Nephron progenitor cell (in vitro differentiated cells): ENCODE data around the gene ERH.

Experiments
- DNase-seq: peaks from one replicate; pipeline ENCODE4 v3.0.0; 2021
- H3K27ac Mint-ChIP-seq: 2 replicates; pipeline ENCODE4 v1.8.0; 2021; ENCODE audit warnings: mild to moderate bottlenecking, moderate library complexity, mixed read lengths
- H3K27me3 Mint-ChIP-seq: 2 replicates; pipeline ENCODE4 v1.8.0; 2021; ENCODE audit warnings: mild to moderate bottlenecking, low read depth, mixed read lengths; ENCODE audit not compliant: poor library complexity
- H3K36me3 Mint-ChIP-seq: 2 replicates; pipeline ENCODE4 v1.8.0; 2021; ENCODE audit warnings: low read depth, mixed read lengths
- H3K4me1 Mint-ChIP-seq: 2 replicates; pipeline ENCODE4 v1.8.0; 2021; ENCODE audit warnings: mixed read lengths
- H3K4me3 Mint-ChIP-seq: 2 replicates; pipeline ENCODE4 v1.8.0; 2021; ENCODE audit warnings: mild to moderate bottlenecking, moderate library complexity, mixed read lengths
- H3K9me3 Mint-ChIP-seq: 2 replicates; pipeline ENCODE4 v1.8.0; 2021; ENCODE audit warnings: mild to moderate bottlenecking, moderate library complexity, mixed read lengths
- CTCF ChIP-seq: fragments of 200-600 bp; sonication (generic); IDR thresholded peaks from 2 replicates; pipeline ENCODE4 v1.5.0; 2021; ENCODE audit warnings: antibody characterized with exemption

ERH gene

DNA sequence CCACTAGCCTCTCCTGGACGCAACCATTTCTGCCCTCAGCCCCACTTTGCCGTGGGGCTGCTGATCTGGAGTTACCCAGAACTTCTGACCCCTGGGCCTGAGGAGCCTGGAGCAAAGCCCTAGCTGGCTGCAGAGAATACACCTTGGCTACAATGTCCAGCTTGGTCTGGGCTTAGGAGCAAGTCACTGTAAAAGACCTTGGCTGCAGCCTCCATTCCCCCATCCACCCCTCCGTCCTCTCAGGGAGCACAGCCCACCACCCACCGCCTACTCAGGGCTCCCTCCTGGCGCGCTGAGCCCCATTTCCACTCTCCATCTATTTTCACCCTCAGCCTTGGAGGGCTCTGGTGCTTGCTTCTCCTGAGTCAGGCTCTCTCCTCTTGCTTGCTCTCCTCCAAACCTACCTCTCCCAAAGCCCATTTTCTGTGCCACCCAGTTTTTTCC is 42.9 kb downstream of the ERH start:
- Mint-ChIP-seq H3K4me3 (no peak overlapping the region), H3K27ac (no peak overlapping the region), H3K36me3 (no peaks in the 10 kb centered on the region), H3K4me1 (peaks cover 26% of the 10 kb centered on the region), H3K9me3 (no peaks in the 10 kb centered on the region), H3K27me3 (peaks cover 23% of the 10 kb centered on the region)
- TF ChIP-seq CTCF, result no peak
- DNase-seq, result no peak

DNA sequence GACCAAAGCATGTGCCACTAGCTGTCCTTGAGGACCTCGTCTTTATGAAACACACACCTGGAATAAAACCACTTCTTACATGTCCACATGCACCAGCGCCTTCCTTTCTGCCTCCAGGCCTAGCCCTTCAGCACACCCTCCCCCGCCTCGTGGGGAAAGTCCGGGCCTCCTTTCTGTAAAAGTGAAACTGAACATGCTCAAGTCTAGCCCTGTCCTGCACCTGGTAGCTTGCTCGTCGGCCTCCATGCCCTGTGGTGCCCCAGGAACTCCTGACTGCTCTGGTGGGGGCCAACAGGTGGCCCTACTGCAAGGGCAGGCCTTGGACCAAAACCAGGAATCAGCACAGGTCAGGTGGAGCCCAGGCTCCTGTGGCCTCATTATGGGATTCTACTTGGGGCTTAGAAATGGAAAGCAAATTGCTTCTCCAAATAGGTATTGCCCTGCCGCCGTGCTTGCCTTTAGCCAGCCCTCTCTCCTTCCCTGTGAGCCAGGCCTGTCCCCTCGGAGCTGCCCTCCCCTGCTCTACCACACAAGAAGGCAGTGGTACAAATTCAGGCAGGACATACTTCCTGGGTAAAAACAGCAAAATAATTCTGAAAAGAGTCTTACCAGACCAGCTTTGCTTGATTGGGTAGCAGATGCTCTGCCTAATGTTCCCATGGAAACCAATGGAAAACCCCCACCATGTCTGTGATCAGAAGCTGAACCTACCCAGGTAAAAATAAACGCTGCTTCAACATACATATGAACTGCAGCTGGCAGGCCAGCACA is 43.5 kb downstream of the ERH start:
- Mint-ChIP-seq H3K9me3 (no peaks in the 10 kb centered on the region), H3K36me3 (no peaks in the 10 kb centered on the region), H3K27me3 (peaks cover 21% of the 10 kb centered on the region), H3K4me3 (no peak overlapping the region), H3K27ac (peak overlapping the region; percentile 79), H3K4me1 (peaks cover 28% of the 10 kb centered on the region)
- no peak for TF ChIP-seq CTCF
- DNase-seq, result no peak

DNA sequence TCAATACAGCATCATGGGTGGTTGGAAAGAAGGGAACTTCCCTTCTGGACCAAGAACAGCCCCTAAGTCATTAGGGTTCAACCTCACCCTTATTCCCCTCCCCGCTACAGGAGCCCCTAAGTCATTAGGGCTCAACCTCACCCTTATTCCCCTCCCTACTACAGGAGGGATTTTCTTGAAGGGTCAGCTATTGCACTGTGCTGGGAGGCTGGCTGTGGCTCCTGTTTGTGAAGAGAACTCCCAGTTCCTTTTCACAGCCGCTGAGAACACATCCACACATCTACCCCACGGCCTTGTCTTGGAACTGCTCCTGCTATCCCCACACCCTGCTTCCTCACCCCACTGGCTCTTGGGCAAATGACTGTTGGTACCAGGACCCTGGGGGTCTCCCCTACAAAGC is 44.9 kb downstream of the ERH start:
- Mint-ChIP-seq H3K27ac (no peak overlapping the region), H3K9me3 (no peaks in the 10 kb centered on the region), H3K27me3 (peaks cover 21% of the 10 kb centered on the region), H3K4me3 (no peak overlapping the region), H3K4me1 (peaks cover 28% of the 10 kb centered on the region), H3K36me3 (no peaks in the 10 kb centered on the region)
- no peak for TF ChIP-seq CTCF
- DNase-seq, result no peak

DNA sequence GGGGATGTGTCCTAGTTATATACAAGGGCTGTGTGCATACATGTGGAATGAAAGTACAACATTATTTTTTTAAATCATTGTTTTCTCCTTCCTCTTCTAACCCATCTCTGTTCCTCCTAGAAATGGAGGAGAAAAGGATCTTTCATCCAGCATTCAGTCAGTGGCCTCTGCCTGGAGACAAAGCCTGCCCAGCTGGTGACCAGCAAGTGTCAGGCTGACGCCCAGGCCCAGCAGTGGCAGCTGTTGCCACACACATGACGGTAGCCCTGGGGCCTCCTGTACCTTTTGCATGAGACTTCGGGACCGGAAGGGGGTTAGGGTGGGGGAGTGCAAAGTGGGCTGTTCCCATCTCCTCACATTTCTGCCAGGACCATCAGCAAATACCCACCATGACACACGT is 46.2 kb downstream of the ERH start:
- TF ChIP-seq CTCF, result no peak
- Mint-ChIP-seq H3K9me3 (no peaks in the 10 kb centered on the region), H3K4me3 (no peak overlapping the region), H3K36me3 (no peaks in the 10 kb centered on the region), H3K27me3 (peaks cover 17% of the 10 kb centered on the region), H3K4me1 (peaks cover 28% of the 10 kb centered on the region), H3K27ac (no peak overlapping the region)
- no peak for DNase-seq

GRCh38 chr14:69351385-69351784 is 46.7 kb downstream of the ERH start:
- Mint-ChIP-seq H3K27ac (no peak overlapping the region), H3K36me3 (no peaks in the 10 kb centered on the region), H3K27me3 (peaks cover 17% of the 10 kb centered on the region), H3K9me3 (no peaks in the 10 kb centered on the region), H3K4me1 (peaks cover 28% of the 10 kb centered on the region), H3K4me3 (no peak overlapping the region)
- no peak for TF ChIP-seq CTCF
- no peak for DNase-seq

GRCh38 chr14:69350892-69351291 is 47.2 kb downstream of the ERH start:
- no peak overlapping the region for H3K4me3 Mint-ChIP-seq
- peaks cover 28% of the 10 kb centered on the region for H3K4me1 Mint-ChIP-seq
- H3K36me3 Mint-ChIP-seq, result no peaks in the 10 kb centered on the region
- no peaks in the 10 kb centered on the region for H3K9me3 Mint-ChIP-seq
- H3K27me3 Mint-ChIP-seq, result peaks cover 17% of the 10 kb centered on the region
- DNase-seq, result no peak
- peak overlapping the region; percentile 77 for H3K27ac Mint-ChIP-seq
- TF ChIP-seq CTCF, result no peak
